NCI-H1048 (cell line): ENCODE measurements around the gene AASDH.

Experiments used
- DNase-seq: peaks from one replicate; lab custom pipeline; 2025; lab: John Stamatoyannopoulos, UW

Gene AASDH

GRCh38 chr4:56387023-56388001, at the start of gene AASDH:
Gene AASDH, minus strand, starts transcription at chr4:56387491. Its CDS starts 3,192 bp downstream, at chr4:56384299.
- DNase-seq: peak; percentile 88

- peak; percentile 92 for DNase-seq
Measured at GRCh38 chr4:56435140-56435926, 48.0 kb upstream of the AASDH start, which contains the start of gene PPAT. Gene PPAT, minus strand, starts transcription at chr4:56435615. Its CDS starts 138 bp downstream, at chr4:56435477.

GRCh38 chr4:56434599-56435139, 47.4 kb upstream of the AASDH start:
- no peak for DNase-seq

GRCh38 chr4:56433280-56433679, 46.0 kb upstream of the AASDH start:
- DNase-seq: no peak

GRCh38 chr4:56430203-56430602, 42.9 kb upstream of the AASDH start:
- no peak for DNase-seq

GRCh38 chr4:56427179-56427578, 39.9 kb upstream of the AASDH start:
- DNase-seq: no peak

GRCh38 chr4:56426273-56426672, 39.0 kb upstream of the AASDH start:
- DNase-seq: no peak

GRCh38 chr4:56425518-56425917, 38.2 kb upstream of the AASDH start:
- DNase-seq: no peak

- DNase-seq: no peak
Measured at GRCh38 chr4:56424697-56425514, 37.6 kb upstream of the AASDH start.

- no peak for DNase-seq
Measured at GRCh38 chr4:56424176-56424575, 36.9 kb upstream of the AASDH start.

GRCh38 chr4:56417396-56417795, 30.1 kb upstream of the AASDH start:
- no peak for DNase-seq

GRCh38 chr4:56416349-56416748, 29.1 kb upstream of the AASDH start:
- DNase-seq: no peak

- no peak for DNase-seq
Measured at GRCh38 chr4:56414135-56414670, 26.9 kb upstream of the AASDH start.

GRCh38 chr4:56410247-56411062, 23.2 kb upstream of the AASDH start:
- peak; percentile 53 for DNase-seq

- DNase-seq: no peak
Measured at GRCh38 chr4:56409511-56410090, 22.3 kb upstream of the AASDH start.

- no peak for DNase-seq
Measured at GRCh38 chr4:56408978-56409377, 21.7 kb upstream of the AASDH start.

GRCh38 chr4:56406151-56406550, 18.9 kb upstream of the AASDH start:
- DNase-seq: no peak

GRCh38 chr4:56405016-56405415, 17.7 kb upstream of the AASDH start:
- no peak for DNase-seq

GRCh38 chr4:56400560-56400959, 13.3 kb upstream of the AASDH start:
- no peak for DNase-seq

- no peak for DNase-seq
Measured at GRCh38 chr4:56391270-56391669, 4.0 kb upstream of the AASDH start.
